Measurements from ENCODE around the gene PFDN5. TPM values are rescaled to one million over a fixed set of nuclear protein-coding genes. Genes with fewer than 3 reads are reported as not detected.

The PFDN5 gene
- 998 and 1,105 TPM in 2 replicates for total RNA-seq

DNA sequence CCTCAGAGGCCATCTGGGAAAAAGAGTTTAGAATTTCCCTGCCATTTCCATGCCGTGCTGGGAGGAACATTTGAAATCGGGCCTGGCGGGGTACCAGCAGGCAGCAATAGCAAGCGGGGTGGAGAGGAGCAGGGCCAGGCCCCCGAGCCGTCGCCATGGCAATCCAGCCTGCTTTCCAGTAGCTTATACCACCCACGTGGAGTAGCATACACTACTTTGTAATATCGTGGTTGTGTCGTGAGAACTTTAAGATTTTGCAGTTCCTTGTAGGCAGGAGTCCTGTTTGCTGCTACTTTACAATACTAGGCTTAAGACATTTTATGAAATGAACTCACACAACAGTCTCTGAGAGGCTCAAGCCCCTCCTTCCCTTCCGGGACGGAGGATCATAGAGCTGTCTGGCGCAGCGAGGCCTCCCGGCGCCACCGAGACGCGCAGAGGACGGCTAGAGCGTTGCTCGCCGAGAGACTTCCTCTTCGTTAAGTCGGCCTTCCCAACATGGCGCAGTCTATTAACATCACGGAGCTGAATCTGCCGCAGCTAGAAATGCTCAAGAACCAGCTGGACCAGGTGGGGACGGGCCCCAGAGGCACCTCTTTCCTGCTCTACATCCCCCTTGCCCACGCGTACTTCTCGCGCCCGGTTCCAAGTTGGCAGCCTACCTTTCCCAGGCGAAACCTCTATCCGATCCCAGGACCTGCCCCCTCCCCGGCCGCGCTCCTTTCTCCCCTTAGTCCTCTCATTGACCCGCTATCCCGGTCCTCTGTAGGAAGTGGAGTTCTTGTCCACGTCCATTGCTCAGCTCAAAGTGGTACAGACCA lies at the start of gene PFDN5:
Gene PFDN5 (plus strand): TSS at position 473 of the 821 bp plus-strand sequence. CDS start 26 bp downstream, at position 499.

DNA sequence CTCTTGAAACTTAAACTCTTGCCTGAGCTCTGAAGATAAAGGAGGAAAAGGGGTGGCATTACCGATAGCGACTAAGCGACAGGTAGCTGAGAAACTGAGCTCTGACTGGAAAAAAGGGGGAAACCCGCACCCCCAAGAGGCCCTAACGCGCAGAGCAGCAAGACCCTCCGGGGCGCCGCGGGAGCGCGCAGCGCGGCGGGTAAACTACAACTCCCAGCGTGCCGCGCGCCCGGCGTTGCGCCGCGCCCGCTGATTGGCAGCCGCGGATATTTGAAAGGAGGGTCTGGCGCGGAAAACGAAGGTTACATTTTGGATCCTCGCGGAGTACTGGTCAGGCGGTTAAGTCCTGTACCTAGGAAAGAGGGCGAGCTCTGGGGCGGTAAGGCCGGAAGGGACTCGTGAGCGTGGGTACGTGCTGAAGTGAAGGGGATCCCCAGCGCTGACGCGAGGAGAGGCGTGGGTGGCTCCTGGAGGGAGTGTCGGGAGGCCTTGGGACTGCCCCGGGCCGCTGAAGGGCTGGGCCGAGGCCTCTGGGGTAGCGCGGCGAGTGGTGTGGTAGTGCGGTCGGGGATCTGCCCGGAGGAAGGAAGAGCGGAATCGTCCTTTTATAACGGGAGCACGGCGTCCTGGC lies 27.2 kb upstream of the PFDN5 start, which contains the start of gene ESPL1:
Gene ESPL1 (plus strand): TSS at position 301 of the 631 bp plus-strand sequence. CDS start 468 bp downstream, outside the sequence.

DNA sequence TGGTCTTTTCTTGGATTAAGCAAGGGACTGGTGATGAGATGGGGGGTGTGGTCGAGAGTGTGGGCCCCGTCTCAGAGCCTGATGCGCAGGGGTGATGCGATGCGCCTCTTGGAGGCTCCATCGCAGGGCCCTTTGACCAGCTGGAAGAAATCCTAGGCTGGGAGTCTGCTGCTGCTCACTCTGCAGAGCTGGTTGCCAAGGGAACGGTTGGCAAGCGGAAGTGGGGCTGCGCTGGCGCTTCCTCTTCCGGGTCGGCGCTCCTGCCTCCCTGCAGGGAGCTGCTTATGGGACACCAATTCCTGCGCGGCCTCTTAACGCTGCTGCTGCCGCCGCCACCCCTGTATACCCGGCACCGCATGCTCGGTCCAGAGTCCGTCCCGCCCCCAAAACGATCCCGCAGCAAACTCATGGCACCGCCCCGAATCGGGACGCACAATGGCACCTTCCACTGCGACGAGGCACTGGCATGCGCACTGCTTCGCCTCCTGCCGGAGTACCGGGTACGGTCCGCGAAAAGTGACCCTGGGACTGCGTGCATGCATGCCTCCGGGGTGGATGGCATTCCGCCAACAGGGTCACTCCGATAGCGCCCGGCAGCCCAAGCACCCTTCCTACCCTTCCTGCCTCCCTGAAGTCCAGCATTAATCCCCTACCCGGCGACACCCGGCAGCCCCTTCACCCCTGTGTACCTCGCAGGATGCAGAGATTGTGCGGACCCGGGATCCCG lies 4.3 kb downstream of the PFDN5 start, which contains the start of gene MYG1:
Gene MYG1 (plus strand): TSS at position 242 of the 727 bp plus-strand sequence. CDS start 43 bp downstream, at position 285.

DNA sequence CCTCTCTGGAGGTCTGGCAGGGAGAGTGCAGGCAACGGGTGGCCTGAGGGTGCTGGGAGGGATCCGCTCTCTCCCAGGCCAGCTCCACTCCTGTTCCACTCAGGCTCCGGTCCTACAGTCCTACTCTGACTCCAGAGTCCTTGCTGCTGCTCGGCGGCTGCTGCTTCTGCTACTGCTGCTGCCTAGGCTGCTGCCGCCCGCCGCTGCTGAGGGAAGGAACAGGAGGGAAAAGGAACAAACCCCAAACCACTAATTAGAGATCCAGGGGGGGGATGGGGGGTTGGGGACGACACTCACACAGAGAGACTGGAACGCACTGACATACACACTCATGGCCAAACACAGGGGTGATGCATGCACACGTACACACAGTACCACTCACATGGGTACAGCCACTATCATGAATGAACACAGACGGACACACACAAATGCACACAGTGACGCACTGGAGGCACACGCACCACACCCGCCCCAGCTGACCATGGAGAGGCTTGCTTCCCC lies 40.9 kb downstream of the PFDN5 start, which contains the start of gene SP7:
Gene SP7 (minus strand): TSS at position 174 of the 501 bp plus-strand sequence. CDS start 708 bp downstream, outside the sequence.

Other genes with a start within 250 kb of the PFDN5 start
- 23.2 and 37.3 TPM in 2 replicates for gene TNS2, start 245.5 kb upstream of the PFDN5 start, total RNA-seq
- 17.2 and 31.2 TPM in 2 replicates for gene SPRYD3, start 216.2 kb upstream of the PFDN5 start, total RNA-seq
- 666 and 756 TPM in 2 replicates for gene IGFBP6, start 197.9 kb upstream of the PFDN5 start, total RNA-seq
- gene SOAT2, start 192.1 kb upstream of the PFDN5 start, total RNA-seq: 0.09 TPM in 1 of 2 replicates, not detected in the other
- 13.2 and 16.2 TPM in 2 replicates for gene ZNF740, start 114.8 kb upstream of the PFDN5 start, total RNA-seq
- 7.3 and 11.3 TPM in 2 replicates for gene CSAD, start 114.6 kb upstream of the PFDN5 start, total RNA-seq
- 0.14 and 0.37 TPM in 2 replicates for gene ITGB7, start 88.3 kb upstream of the PFDN5 start, total RNA-seq
- 17.5 and 21.2 TPM in 2 replicates for gene RARG, start 63.3 kb upstream of the PFDN5 start, total RNA-seq
- 0.46 and 1.00 TPM in 2 replicates for gene ESPL1, start 27.2 kb upstream of the PFDN5 start, total RNA-seq
- gene MYG1, start 4.2 kb downstream of the PFDN5 start, total RNA-seq: 54.5 and 64.1 TPM in 2 replicates
- 30.0 and 38.0 TPM in 2 replicates for gene AAAS, start 26.1 kb downstream of the PFDN5 start, total RNA-seq
- gene SP7, start 40.8 kb downstream of the PFDN5 start, total RNA-seq: not detected in 2 replicates
- gene SP1, start 84.6 kb downstream of the PFDN5 start, total RNA-seq: 20.3 and 21.7 TPM in 2 replicates
- not detected in 2 replicates for gene AMHR2, start 128.3 kb downstream of the PFDN5 start, total RNA-seq
- gene PRR13, start 146.2 kb downstream of the PFDN5 start, total RNA-seq: 25.2 and 27.5 TPM in 2 replicates
- gene PCBP2, start 156.6 kb downstream of the PFDN5 start, total RNA-seq: 191 and 202 TPM in 2 replicates
- gene MAP3K12, start 203.9 kb downstream of the PFDN5 start, total RNA-seq: 29.6 and 40.3 TPM in 2 replicates
- 34.7 and 39.8 TPM in 2 replicates for gene TARBP2, start 205.7 kb downstream of the PFDN5 start, total RNA-seq
- gene NPFF, start 211.9 kb downstream of the PFDN5 start, total RNA-seq: not detected in 2 replicates

Measured in smooth muscle cell of bladder (primary cell).